GM19463 (cell line): Measurements from ENCODE around the gene CLMP.
A peak's percentile ranks its signal among the peaks of the same experiment; 100 is the strongest.

Experiments
- ATAC-seq: cut with Tn5 transposase; IDR thresholded peaks from one replicate; pipeline ENCODE4 v1.9.1; 2021; ENCODE audit warnings: mild to moderate bottlenecking, moderate library complexity; ENCODE audit not compliant: unreplicated experiment

CLMP gene

GRCh38 chr11:123087657-123088056 is 107.4 kb downstream of the CLMP start:
- ATAC-seq, result peak; percentile 81

DNA sequence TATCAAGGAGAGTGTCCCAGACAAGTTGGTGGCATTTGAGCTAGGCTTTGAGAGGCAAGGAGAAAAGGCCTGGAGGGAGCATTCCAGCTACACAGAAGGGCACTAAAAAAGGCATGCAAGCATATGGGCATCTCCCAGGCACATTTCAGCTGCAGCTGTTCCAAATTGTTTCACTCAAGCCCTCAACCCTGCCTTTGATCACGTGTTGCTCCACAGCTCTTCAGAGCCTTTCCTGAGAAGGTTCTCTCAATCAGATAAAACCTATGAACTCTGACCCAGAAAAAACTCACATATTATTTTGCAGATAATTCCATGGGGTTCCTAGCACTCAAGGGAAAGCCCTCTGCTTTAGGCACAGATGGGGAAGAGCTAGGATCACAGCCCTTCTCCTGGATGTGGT is 108.7 kb downstream of the CLMP start:
- ATAC-seq, result no peak

DNA sequence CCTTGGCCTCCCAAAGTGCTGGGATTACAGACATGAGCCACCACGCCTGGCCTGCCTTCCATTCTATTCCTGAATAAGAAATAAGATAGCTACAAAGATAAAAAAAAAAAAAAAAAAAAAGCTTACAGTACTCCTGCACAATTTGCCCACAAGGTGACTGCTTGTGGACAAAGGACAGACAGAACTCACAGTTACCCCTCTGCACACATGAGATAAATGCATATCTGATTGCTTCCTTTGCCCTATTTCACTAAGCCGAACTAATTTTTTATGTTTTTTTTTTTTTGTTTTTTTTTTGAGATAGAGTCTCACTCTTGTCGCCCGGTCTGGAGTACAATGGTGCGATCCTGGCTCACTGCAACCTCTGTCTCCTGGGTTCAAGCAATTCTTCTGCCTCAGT is 109.6 kb downstream of the CLMP start:
- ATAC-seq, result no peak

GRCh38 chr11:123084454-123084853 is 110.6 kb downstream of the CLMP start:
- ATAC-seq, result no peak

GRCh38 chr11:123083623-123084029 is 111.4 kb downstream of the CLMP start:
- no peak for ATAC-seq

- ATAC-seq, result no peak
Measured at GRCh38 chr11:123082977-123083376, 112.1 kb downstream of the CLMP start.

GRCh38 chr11:123080015-123080414 is 115.0 kb downstream of the CLMP start:
- no peak for ATAC-seq

DNA sequence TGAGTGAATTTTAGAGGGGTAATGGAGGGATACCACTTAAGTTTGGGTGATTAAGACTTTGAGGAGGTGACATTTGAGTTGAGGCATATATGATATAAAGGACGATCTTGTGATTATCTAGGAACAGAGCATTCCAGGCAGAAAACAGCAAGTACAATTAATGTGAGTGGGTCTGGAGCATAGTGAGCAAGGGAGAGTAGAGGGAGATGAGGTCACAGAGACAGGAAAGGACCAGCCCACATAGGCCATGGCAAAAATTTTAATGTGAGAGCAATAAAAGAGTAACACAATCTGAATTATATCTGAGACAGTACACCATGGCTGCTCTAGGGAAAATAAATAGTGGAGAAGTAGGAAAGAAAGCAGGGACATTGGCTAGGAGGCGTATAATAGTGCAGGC is 118.6 kb downstream of the CLMP start:
- no peak for ATAC-seq

DNA sequence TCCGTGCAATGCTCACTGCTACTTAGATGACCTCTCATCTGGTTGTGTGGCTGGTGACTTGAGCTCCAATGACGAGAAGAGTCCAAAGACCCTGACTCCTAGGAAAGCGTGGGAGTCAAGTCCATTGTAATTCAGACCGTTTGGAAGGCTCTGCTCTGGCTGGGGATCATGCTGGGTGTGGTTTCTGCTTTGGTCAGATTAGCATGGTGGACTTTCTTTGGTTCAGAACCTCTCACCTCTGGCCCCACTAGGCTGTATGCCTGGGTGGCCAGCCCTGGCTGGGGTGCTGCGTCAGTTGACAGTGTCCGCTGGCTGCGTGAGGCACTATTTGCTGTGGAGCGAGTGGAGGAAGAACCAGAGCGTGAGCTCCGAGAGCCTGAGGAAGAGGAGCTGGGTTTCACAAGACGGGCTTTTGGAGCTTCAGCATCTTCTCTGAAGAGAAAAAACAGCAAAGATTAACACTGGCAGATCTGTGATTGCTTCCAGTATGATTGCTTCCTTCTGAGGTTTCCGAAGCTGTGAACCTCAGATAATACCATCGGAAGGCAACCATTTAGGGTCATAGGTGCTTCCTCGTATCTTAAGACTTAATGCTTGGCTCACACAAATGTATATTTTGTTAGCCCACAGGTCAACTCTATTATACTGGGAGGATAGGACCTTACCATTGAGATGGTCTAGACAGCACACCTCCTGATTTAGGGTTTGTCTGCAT is 121.5 kb downstream of the CLMP start:
- no peak for ATAC-seq

DNA sequence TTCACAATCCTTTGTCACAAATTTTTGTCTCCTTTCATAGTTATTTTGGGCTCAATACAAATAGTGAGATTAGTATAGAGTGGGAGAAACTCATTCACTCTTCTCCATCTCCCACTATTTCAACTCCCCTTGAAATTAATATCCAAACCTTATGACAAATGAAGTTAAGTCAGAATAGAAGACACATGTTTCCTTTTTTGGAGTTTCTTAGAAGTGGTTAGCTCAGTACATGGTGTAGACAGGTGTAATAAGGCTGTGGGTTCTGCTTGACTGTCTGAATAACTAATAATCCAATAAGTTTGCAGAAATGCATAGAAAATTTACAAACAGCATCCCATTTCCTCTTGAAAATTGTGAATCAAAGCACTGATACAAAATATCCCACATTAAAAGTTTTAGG is 122.3 kb downstream of the CLMP start:
- ATAC-seq, result no peak

GRCh38 chr11:123072332-123072761 is 122.7 kb downstream of the CLMP start:
- ATAC-seq, result no peak

DNA sequence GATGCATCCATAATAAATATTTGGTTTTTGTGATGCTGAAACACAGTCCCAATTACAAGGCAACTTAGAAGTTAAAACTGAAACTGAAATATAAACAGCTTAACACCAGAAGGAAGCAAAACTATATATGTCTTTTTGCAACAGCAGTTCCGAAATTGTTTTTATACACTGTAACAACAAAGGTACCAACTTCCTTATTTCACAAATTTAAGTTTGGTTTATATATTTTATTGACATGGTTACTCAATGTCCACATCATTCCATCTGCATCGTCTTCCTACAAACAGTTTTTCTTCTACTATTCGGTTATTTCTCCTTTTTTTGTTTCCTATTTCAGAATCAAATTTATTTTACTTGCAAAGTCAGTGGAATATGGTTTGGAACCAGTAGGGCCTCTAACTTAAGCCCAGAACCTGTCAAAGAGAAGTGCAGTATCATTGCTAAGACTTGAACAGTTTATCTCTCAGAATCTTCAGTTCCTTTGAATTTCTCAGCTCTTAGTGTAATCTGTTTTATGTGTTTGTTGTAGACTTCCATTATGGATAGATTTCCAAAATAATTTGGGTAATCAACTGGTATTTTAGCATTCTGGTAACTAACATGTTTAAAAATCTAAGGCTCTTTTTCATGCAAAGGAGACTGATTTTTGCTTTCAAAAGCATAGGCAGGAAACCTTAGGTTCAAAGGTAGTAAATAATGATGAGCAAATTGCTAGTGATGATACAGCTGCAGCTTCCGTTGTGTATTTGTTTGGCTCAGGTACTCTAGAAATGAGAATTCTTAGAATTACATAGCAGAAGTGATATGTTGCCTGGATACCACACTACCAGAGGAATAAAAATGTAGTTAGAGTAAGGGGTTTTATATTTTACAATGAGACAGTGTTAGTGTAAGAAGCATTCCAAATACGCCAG is 124.9 kb downstream of the CLMP start:
- ATAC-seq, result peak; percentile 52

DNA sequence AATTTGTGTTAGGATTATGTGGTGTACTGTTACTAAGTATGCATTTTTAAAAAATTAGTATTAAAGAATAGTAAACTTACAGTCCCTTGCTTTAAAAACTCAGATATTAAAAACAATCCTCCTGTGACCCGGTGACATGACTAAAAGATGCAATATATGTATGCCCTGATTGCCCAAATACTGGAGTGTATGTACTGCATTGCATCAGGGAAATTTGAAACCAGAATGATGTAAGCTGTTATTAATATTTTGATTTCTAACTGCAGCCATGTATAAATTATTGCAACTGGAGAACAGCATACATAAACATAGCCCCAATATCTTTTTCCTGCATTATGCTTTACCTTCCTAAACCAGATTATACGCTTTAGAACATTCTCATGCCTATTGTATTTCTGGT is 129.4 kb downstream of the CLMP start:
- no peak for ATAC-seq

DNA sequence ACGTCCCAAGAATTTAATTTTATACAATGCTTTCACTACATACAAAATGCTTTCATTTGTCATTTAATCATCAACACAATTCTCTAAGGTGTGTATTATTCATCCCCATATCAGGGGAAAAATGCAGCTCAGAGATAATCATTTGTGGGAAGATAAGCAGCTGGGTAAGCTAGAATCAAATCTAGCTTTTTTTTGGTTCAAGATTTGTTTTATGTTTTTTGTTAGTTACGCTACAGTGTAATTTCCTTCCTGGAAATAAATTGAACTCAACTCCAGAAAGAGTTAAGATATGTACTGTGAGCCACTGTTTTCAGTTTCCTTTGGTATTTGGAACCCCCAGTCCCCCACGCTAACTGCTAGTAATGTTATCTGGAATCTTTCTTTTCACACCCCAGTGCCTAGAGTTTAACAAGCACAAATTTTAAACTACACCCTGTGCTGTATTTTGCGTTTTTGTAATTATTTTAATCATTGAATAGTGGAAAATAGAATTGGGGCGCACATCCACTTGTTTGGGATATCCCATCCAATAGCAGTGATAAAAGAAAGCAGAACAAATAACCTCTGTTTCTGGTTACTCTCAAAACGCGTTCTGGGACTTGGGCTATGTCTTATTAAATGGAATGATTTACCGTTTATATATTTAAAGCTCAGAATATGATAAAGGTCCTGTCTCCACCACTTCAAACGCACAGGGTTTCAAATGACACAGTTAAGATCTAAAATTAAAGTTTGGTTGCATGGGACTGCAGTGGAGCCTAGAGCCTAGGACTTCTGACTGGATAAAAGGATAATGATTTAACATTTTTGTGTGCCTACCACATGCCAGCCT is 131.0 kb downstream of the CLMP start:
- ATAC-seq, result no peak

DNA sequence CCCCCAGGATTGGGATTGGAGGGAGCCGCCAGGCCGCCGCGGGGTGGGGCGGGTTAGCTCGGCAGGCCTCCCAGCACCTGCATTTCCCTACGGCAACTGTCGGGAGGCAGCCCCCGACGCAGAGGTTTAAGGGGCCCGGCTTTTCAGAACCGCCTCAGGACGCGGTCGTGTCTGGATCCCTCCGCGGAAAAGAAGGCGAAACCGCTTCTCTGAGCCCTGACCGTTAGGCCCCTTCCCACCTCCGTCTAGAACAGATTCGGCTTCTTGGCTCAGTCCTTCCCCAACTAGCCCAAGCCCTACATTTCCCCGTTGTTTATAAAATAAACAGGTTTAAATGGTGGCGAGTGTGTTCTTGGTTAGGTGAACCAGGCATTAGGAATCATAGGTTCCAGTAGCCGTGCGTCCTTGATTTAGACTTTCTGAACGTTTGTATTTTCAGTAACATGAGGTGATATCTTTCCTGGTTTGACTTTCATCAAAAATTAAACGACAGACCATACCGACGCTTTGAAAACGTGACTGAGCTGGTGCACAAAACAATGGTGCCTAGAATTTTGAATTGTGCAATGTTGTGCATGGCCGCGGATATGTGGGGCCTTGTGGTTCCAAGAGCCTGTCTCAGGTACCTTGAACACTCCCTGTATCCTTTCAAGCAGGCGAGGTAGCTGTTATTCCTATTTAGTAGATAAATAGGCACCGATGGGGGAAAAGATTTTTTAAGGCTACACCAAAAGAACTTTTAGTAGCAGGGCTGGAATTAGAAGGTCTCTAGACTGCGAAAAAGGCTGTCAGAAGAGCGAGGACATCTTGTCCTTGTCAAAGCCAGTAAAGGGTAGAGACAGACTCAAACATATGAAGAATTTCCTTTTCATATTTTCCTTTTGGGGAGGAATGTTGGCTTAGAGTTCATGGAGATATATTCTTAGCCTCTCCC is 131.9 kb downstream of the CLMP start:
- no peak for ATAC-seq

GRCh38 chr11:123062158-123062891 is 132.7 kb downstream of the CLMP start:
- ATAC-seq, result peak; percentile 85

DNA sequence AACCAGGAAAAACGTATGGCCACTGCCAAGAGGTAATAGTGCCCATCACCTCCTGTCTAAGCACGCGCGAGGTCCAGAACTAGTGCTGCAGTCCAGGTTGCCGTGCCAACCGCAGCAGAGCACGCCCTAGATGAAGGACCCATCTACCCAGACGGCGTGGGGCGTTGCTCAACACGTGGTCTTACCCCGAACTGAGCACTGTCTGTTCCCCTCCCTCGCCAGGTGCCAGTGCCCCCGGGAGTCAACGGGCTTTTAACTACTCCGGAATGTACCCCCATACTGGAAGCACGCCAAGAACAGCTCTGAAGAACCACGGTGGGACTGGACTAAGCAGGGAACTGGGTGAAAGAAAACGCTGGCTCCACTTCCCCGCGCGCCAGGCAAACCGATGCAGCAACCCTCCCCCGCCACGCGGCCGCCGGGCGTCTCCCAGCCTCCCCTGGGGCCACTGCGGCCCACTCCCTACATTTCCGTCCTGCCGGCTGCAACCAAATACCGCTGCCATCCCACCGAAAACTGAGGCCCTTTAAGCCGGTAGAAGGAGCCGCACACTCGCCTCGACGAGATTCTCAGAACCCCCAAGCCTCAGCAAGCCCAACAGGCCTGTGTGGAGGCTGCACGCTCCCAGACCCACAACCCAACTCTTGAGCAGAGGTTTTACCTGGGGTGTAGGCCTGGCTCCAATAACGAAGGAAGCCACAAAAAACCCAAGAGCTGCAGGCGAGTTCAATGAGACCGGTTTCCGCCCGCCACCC is 133.5 kb downstream of the CLMP start, which contains the start of gene HSPA8:
Gene HSPA8 (minus strand): TSS at position 734 of the 755 bp plus-strand sequence. CDS start 812 bp downstream, outside the sequence.
- no peak for ATAC-seq

GRCh38 chr11:123060277-123061000 is 134.6 kb downstream of the CLMP start:
- no peak for ATAC-seq
